Stimulated activated CD8-positive, alpha-beta memory T cell treated with anti-CD3 and anti-CD28 coated beads, Interleukin-4, amount 100 ng/mL, for 1 hour (primary cell): Measurements from ENCODE around the gene UBAP1.
"Not testable (repeated sequence)": the region's sequence is repeated elsewhere in the genome, so short reads cannot be mapped to it uniquely, and the experiment has no call there.

Experiments used
- DNase-seq, 2 donors: peaks; one replicate each; pipeline ENCODE4 v3.0.0-alpha.2; 2020; ENCODE audit warnings: low read depth in 2 of 2, low spot score in 1 of 2

Gene UBAP1

GRCh38 chr9:34178436-34179212 lies at the start of gene UBAP1:
UBAP1 (plus strand) TSS chr9:34179043; CDS start chr9:34220915, 41,872 bp downstream.
- DNase-seq: peak; percentile 87 to 91

DNA sequence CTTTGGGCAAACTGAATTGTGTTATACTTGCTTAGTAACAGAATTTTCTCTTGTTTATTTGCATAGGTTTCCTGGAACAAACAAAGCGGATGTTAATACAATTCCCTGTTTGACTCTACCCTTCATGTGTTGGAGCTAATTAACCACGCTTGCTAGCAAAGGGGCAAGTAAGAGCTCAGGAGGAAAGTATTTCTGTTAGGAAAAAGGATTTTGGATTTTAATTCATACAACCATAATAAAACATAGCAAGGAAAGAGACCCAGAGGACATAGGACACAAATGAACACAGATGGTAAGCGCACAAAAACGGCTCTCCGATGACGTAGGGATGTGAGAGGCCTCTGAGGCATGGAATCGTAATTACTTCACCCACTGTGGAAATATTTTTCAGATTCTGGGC lies 47.3 kb upstream of the UBAP1 start:
- DNase-seq: no peak

DNA sequence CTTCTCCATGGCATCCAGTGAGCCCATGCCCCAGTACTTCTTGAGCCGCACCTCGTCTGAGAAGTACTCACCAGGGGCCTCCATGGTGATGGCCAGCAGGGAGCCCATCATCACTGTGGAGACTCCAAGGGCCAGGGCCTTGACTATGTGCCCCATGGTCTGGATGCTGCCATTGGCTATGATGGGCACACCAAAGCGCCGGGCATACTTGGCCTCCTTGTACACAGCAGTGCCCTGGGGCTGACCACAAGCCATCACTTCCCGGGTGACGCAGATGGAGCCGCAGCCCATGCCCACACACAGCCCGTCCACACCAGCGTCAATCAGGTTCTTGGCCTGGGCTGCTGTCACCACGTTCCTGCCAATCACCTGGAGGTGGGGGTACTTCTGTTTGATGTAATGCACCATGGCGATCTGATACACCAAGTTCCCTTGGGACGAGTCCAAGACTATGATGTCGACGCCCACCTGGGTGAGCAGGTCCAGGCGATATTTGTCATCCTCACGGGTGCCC lies 45.4 kb upstream of the UBAP1 start:
- DNase-seq: no peak

- no peak for DNase-seq
Observed at GRCh38 chr9:34134521-34134920, 44.3 kb upstream of the UBAP1 start.

GRCh38 chr9:34138644-34139043 lies 40.2 kb upstream of the UBAP1 start:
- not testable (repeated sequence) for DNase-seq

GRCh38 chr9:34139477-34140146 lies 39.2 kb upstream of the UBAP1 start:
- DNase-seq: no peak

GRCh38 chr9:34140853-34141252 lies 38.0 kb upstream of the UBAP1 start:
- DNase-seq: no peak

GRCh38 chr9:34143116-34143515 lies 35.7 kb upstream of the UBAP1 start:
- no peak for DNase-seq

DNA sequence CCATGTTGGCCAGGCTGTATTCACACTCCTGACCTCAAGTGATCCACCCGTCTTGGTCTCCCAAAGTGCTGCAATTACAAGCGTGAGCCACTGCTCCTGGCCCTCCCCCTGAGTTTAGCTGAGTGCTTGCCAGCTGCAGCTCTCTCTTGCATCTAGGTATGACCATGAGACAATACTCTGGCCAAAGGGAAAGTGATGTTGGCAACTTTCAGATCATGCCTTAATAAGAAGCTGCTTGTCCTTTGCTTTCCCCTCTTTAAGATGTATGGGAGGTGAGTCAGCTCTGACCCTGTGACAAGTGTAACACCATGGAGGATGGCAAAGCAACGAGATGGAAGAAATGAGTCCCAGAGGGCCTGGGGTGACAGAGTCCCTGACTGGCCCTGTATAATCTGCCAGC lies 33.7 kb upstream of the UBAP1 start:
- DNase-seq: no peak

DNA sequence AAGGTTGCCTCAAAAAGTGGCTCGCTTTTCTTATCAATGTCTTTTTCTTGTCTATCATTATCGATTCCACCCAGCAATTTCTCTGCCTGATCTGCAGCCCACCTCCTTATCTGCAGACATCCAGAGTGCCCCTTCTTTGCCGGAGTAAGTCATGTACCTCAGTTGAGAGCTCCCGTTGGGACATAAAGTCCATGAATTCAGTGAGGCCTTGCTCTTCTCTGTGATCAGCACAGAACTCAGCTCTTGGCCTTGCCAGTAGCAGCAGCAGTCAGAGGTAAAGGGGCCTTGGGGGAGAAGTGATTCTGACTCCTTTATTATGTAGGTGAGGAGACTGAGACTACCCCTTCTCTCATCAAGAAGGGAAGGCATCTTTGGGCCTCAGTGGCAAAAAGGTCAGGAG lies 27.4 kb upstream of the UBAP1 start:
- DNase-seq: no peak

DNA sequence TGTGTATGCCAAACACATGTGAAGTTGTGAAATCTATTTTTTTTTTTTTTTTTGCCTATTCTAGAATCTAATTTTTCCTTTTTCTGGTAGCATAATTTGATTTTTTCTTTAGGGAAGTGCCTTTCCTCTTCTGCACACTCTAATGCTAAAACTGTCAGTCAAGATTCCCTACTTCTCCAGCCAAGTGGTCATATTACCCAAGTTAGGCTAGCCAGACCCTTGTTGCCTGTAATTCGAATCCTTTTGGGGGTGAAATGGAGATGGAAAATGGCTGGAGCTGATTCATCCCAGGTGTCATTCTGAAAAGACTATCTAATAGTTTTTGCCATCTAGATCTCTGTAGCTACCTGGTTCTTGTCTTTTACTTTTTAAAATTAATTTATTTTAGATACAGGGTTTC lies 24.8 kb upstream of the UBAP1 start:
- DNase-seq: no peak

- DNase-seq: no peak
Observed at GRCh38 chr9:34157318-34157717, 21.5 kb upstream of the UBAP1 start.

DNA sequence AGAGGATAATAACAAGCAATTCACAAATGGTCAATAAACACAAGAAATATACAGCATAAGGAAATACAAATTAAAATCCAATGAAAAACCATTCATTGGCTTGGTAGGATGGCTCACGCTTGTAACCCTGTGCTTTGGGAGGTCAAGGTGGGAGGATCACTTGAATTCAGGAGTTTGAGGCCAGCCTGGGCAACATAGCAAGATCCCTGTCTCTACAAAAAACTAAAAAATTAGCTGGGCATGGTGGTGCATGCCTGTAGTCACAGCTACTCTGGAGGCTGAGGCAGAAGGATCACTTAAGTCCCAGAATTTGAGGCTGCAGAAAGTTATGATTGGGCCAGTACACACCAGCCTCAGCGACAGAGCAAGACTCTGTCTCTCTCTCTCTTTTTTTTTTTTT lies 20.9 kb upstream of the UBAP1 start:
- DNase-seq: no peak

- DNase-seq: no peak
Observed at GRCh38 chr9:34158362-34158869, 20.4 kb upstream of the UBAP1 start.

- DNase-seq: no peak
Observed at GRCh38 chr9:34163434-34163833, 15.4 kb upstream of the UBAP1 start.

- no peak for DNase-seq
Observed at GRCh38 chr9:34169125-34169524, 9.7 kb upstream of the UBAP1 start.

DNA sequence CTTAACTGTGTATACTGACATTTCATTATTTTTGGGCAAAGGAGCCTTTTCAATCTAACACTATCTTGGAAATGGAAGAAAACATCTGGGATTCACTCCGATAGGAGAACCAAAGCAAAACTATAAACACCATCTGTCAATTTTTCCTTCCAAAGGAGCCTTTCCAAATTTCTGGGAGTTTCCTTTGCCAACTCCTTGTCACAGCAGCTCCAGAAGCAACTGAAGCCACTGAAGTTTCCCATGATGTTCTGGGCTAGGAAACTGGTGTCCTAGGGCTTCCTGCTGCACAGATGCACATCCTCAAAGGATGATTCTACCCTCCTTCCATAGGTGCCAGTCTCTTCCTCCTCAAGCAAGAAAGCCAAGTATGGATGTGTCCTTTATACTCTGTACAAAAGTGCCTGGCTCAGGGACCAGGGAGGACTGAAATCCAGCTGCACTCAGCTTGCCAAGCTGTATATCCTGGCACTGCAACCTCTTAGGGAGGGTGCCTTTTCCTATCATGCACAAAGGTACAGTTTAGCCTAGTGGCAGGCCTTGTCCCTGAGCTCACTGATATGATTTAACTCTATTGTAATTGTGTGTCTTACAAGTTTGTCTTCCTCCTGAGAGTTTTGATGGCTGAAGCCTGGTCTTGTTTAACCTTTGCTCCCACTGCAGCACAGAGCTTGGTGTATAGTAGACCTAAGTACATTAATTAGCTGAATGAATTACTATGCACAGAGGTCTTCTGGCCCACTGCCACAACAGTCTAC lies 8.4 kb upstream of the UBAP1 start:
- DNase-seq: no peak

DNA sequence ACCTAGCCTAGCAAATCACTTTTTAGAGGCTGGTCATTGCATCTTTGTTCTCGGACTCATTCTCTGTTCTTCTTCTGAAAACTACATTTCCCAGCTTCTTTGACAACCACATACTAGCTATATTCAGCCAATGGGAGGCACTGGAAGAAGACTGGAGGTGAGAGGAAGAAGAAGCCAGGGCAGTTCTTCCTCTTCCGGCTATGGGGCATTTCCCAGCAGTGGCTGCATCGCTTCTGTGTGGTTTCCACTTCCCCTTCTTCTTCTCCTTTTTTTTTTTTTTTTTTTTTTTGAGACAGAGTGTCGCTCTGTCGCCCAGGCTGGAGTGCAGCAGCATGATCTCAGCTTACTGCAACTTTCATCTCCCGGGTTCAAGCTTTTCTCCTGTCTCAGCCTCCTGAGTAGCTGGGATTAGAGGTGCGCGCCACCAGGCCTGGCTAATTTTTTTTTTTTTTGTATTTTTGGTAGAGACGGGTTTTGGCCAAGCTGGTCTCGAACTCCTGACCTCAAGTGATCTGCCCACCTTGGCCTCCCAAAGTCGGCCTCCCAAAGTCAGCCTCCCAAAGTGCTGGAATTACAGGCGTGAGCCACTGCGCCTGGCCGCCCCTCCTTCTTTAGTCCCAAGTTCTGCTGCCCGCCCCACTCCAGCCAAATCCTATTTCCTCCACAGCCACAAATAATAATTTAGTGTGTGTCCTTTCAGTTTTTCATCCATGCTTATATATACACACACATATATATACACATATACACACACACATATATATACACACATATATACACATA lies 6.9 kb upstream of the UBAP1 start:
- no peak for DNase-seq

DNA sequence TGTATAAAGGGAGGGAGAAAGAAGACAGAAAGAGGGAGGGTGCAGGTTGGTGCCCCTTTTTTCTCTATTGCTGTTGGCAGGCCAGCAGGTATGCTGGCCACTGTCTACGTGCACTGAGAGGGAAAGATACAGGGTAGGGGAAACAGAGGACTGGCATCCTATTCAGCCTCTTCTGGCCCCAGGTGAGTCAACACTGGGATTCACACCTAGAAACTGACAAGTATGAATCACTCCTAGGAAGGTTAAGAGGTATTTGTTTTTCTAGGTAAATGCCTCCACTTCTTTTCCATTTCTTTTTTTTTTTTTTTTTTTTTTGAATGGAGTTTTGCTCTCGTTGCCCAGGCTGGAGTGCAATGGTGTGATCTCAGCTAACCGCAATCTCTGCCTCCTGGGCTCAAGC lies 2.8 kb upstream of the UBAP1 start:
- DNase-seq: no peak

DNA sequence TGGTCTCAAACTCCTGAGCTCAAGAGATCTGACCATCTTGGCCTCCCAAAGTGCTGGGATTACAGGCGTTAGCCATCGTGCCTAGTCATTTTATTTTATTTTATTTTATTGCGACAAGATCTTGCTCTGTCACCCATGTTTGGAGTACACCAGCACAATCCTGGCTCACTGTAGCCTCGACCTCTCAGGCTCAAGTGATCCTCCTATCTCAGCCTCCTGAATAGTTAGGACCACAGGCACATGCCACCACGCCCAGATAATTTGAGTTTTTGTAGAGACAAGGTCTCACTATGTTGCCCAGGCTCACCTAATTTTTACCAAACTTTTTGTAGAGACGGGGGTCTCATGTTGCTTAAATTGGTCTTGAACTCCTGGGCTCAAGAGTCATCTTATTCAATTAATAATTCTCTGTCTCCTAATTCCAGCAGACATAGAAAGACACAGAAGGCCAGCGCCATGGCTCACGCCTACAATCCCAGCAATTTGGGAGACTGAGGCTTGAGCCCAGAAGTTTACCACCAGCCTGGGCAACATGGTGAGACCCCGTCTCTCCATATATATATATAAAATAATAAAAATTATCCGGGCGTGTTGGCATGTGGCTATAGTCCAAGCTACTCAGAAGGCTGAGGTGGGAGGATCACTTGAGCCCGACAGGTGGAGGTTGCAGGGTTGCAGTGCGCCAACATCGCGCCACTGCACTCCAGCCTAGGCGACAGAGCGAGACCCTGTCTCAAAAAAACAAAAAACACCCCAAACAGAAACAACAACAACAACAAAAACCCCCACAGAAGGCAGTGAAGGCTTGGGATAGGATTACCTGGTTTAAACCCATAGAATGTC lies 1.0 kb upstream of the UBAP1 start:
- DNase-seq: no peak
